Muscle of arm (tissue), 12 donors: ENCODE results near the gene CDC14C. TPM values are rescaled to one million over a fixed set of nuclear protein-coding genes. Genes with fewer than 3 reads are reported as not detected.

Experiments
- DNase-seq: peaks from one replicate; pipeline ENCODE4 v3.0.0-alpha.2; 2013
- polyA plus RNA-seq, 12 donors: library from polyadenylated mRNA; unstranded; fragments of 120-200 nt; gene quantifications; one replicate each; pipeline ENCODE4 v1.2.1, GENCODE V29; 2013; ENCODE audit not compliant: insufficient read length in 12 of 12

The CDC14C gene
- polyA plus RNA-seq, 12 donors = 0.25 TPM; not detected in 11

GRCh38 chr7:48971173-48971572 is 46.8 kb downstream of the CDC14C start:
- DNase-seq = no peak

GRCh38 chr7:48976253-48976652 is 51.9 kb downstream of the CDC14C start:
- no peak for DNase-seq

- DNase-seq = no peak
Measured at GRCh38 chr7:48976850-48977249, 52.5 kb downstream of the CDC14C start.
